Natural killer cell (primary cell): ENCODE results near the gene CDK5RAP1. TPM values are rescaled to one million over a fixed set of nuclear protein-coding genes. Genes with fewer than 3 reads are reported as not detected.

Source experiments
- ATAC-seq, 3 donors: fragments of 150-1000 bp in 2 of 3; fragments of 200-7000 bp in 1 of 3; cut with Tn5 transposase; 1 replicate in 1 of 3; 2 replicates in 2 of 3; pipeline ENCODE4 v1.10.0; 2021; ENCODE audit warnings: mild to moderate bottlenecking in 2 of 3, moderate library complexity in 2 of 3
- DNase-seq, 2 donors: peaks; one replicate each; pipeline versions ENCODE4 v3.0.0 to v3.0.0-alpha.2; 2013 to 2021; ENCODE audit warnings: mixed read lengths in 1 of 2
- H3K27ac ChIP-seq: one replicate; pipeline ENCODE4 v1.5.1; 2013; ENCODE audit warnings: mild to moderate bottlenecking, low read length
- H3K27me3 ChIP-seq: one replicate; pipeline ENCODE4 v1.6.1; 2013; ENCODE audit warnings: low read length; ENCODE audit not compliant: control insufficient read depth, insufficient read depth
- H3K36me3 ChIP-seq: one replicate; pipeline ENCODE4 v1.6.1; 2013; ENCODE audit warnings: low read length; ENCODE audit not compliant: control insufficient read depth, insufficient read depth
- H3K4me1 ChIP-seq: one replicate; pipeline ENCODE4 v1.6.1; 2013; ENCODE audit warnings: low read length; ENCODE audit not compliant: control insufficient read depth, insufficient read depth
- H3K4me3 ChIP-seq: one replicate; pipeline ENCODE4 v1.5.1; 2013; ENCODE audit warnings: low read length
- H3K9me3 ChIP-seq: one replicate; pipeline ENCODE4 v1.6.1; 2013; ENCODE audit warnings: low read length; ENCODE audit not compliant: control insufficient read depth, insufficient read depth
- H3K27ac Mint-ChIP-seq, 2 donors: one replicate each; pipeline ENCODE4 v1.8.0; 2022; ENCODE audit warnings: mild to moderate bottlenecking in 2 of 2, mixed read lengths in 2 of 2, moderate library complexity in 1 of 2
- H3K27me3 Mint-ChIP-seq, 2 donors: one replicate each; pipeline ENCODE4 v1.8.0; 2022; ENCODE audit warnings: low read depth in 2 of 2, mixed read lengths in 2 of 2
- H3K36me3 Mint-ChIP-seq: one replicate; pipeline ENCODE4 v1.8.0; 2022; ENCODE audit warnings: mixed read lengths
- H3K4me1 Mint-ChIP-seq, 2 donors: one replicate each; pipeline ENCODE4 v1.8.0; 2022; ENCODE audit warnings: mixed read lengths in 2 of 2
- H3K4me3 Mint-ChIP-seq: one replicate; pipeline ENCODE4 v1.8.0; 2022; ENCODE audit warnings: mild to moderate bottlenecking, moderate library complexity, mixed read lengths
- H3K9me3 Mint-ChIP-seq, 2 donors: one replicate each; pipeline ENCODE4 v1.8.0; 2022; ENCODE audit warnings: mixed read lengths in 2 of 2
- WGBS: methylation state at CpG from one replicate; pipeline ENCODE4 v1.1.7; 2013; ENCODE audit warnings: missing lambda C conversion rate; ENCODE audit not compliant: insufficient coverage; 5-methylcytosine and 5-hydroxymethylcytosine counted together
- intact Hi-C: fragments of 100-400 bp; cut with micrococcal nuclease; formaldehyde crosslinking; loops from one replicate; pipeline ENCODE4 v1.14.2; 2022
- total RNA-seq, 4 donors: library from RNA; stranded (reverse); fragments of 120-200 nt in 1 of 4; gene quantifications; one replicate each; pipeline versions ENCODE4 v1.2.3 to v1.2.4, GENCODE V29; 2013 to 2022
- TF ChIP-seq, protein P1 (sequence below): fragments of 200-600 bp; IDR thresholded peaks from one replicate; pipeline ENCODE4 v1.8.0; 2022; ENCODE audit warnings: antibody characterized with exemption

CDK5RAP1 gene
- total RNA-seq, 3 donors from 2014 or later (not counting 1 experiment from before 2014, with no cell fraction given): 59.7 to 71.5 (median 62.6) TPM

DNA sequence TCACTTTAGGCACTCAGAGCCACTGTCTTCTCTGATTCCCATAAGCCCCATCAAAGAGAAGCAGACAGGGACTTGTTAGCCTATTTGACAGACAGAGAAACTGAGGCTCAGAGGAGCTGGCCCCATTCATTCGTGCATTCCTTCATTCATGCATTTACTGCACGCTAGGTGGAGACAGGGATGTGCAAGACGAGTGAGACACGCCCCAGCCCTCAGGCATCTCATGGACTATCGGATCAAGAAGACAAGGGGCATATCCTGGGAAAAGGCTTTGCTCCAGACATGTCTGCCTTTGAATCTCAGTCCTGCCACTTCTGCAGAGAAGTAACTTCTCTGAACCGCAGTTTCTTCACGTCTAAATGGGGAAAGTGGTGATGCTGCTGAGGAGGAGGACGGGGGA lies 64.2 kb downstream of the CDK5RAP1 start:
- Histone ChIP-seq H3K4me3 (no peak overlapping the region), H3K9me3 (no peaks in the 10 kb centered on the region), H3K4me1 (no peaks in the 10 kb centered on the region), H3K27me3 (no peaks in the 10 kb centered on the region), H3K27ac (no peak overlapping the region), H3K36me3 (no peaks in the 10 kb centered on the region)
- peaks cover 0 to 5% of the 10 kb centered on the region in 2 donors for H3K4me1 Mint-ChIP-seq
- no peak overlapping the region for H3K27ac Mint-ChIP-seq
- 75% methylated on average over 8 of the region's 8 CpGs for WGBS
- DNase-seq (no peak), ATAC-seq (no peak)
- H3K4me3 Mint-ChIP-seq: no peak overlapping the region
- intact Hi-C loops: no loop called here
- TF ChIP-seq, protein P1, sequence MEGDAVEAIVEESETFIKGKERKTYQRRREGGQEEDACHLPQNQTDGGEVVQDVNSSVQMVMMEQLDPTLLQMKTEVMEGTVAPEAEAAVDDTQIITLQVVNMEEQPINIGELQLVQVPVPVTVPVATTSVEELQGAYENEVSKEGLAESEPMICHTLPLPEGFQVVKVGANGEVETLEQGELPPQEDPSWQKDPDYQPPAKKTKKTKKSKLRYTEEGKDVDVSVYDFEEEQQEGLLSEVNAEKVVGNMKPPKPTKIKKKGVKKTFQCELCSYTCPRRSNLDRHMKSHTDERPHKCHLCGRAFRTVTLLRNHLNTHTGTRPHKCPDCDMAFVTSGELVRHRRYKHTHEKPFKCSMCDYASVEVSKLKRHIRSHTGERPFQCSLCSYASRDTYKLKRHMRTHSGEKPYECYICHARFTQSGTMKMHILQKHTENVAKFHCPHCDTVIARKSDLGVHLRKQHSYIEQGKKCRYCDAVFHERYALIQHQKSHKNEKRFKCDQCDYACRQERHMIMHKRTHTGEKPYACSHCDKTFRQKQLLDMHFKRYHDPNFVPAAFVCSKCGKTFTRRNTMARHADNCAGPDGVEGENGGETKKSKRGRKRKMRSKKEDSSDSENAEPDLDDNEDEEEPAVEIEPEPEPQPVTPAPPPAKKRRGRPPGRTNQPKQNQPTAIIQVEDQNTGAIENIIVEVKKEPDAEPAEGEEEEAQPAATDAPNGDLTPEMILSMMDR: no peak
- H3K27me3 Mint-ChIP-seq: peaks cover 0 to 3% of the 10 kb centered on the region in 2 donors
- H3K9me3 Mint-ChIP-seq: no peaks in the 10 kb centered on the region
- H3K36me3 Mint-ChIP-seq: no peaks in the 10 kb centered on the region

DNA sequence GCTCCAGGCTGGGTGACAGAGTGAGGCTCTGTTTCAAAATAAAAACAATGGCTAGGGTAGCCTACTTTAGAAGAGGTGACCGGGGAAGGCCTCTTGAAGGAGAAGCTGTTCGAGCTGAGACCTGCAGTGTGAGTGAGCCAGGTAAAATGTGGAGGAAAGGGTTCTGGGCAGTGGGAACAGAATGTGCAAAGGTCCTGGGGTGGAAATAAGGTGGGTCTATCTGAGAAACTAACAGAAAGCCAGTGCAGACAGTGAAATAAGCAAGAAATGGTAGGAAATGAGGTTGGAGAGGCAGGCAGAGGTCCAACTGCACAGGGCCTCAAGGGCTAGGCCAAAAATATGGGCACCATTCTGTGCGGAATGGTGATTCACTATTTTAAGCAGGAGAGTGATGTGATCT lies 64.9 kb downstream of the CDK5RAP1 start:
- 97% methylated on average over 3 of the region's 3 CpGs for WGBS

DNA sequence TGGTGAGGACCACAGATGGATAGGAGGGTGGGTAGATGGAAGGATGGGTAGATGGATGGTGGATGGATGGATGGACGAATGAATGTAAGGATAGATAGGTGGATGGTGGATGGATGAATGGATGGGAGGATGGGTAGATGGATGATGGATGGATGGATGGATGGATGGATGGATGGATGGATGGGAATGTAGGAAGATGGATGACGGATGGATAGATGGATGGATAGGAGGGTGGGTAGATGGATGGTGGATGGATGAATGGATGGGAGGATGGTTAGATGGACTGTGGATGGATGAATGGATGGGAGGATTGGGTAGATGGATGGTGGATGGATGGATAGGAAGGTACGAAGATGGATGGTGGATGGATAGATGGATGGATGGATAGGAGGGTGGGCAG lies 67.2 kb downstream of the CDK5RAP1 start:
- intact Hi-C loops: no loop called here
- Histone ChIP-seq H3K27ac (no peak overlapping the region), H3K36me3 (no peaks in the 10 kb centered on the region), H3K4me1 (no peaks in the 10 kb centered on the region), H3K4me3 (no peak overlapping the region), H3K27me3 (no peaks in the 10 kb centered on the region), H3K9me3 (no peaks in the 10 kb centered on the region)
- H3K4me1 Mint-ChIP-seq: peaks cover 0 to 5% of the 10 kb centered on the region in 2 donors
- TF ChIP-seq, protein P1: no peak
- H3K27me3 Mint-ChIP-seq: peaks cover 0 to 3% of the 10 kb centered on the region in 2 donors
- no peaks in the 10 kb centered on the region for H3K36me3 Mint-ChIP-seq
- H3K9me3 Mint-ChIP-seq: no peaks in the 10 kb centered on the region
- H3K4me3 Mint-ChIP-seq: no peak overlapping the region
- DNase-seq (no peak), ATAC-seq (no peak)
- H3K27ac Mint-ChIP-seq: no peak overlapping the region
- 77% methylated on average over 3 of the region's 3 CpGs for WGBS

More for the DNA sequence above, 64.9 kb downstream of the CDK5RAP1 start:
- H3K36me3 ChIP-seq: no peaks in the 10 kb centered on the region
- no peak overlapping the region for H3K27ac ChIP-seq
- no peaks in the 10 kb centered on the region for H3K27me3 ChIP-seq
- no peak overlapping the region for H3K4me3 ChIP-seq
- no peaks in the 10 kb centered on the region for H3K4me1 ChIP-seq
- H3K4me3 Mint-ChIP-seq: no peak overlapping the region
- H3K36me3 Mint-ChIP-seq: no peaks in the 10 kb centered on the region
- no peaks in the 10 kb centered on the region for H3K9me3 Mint-ChIP-seq
- peaks cover 0 to 5% of the 10 kb centered on the region in 2 donors for H3K4me1 Mint-ChIP-seq
- intact Hi-C loops: no loop called here
- ATAC-seq (no peak), DNase-seq (no peak)
- H3K27me3 Mint-ChIP-seq: peaks cover 0 to 3% of the 10 kb centered on the region in 2 donors
- TF ChIP-seq, protein P1: no peak
- no peak overlapping the region for H3K27ac Mint-ChIP-seq
- no peaks in the 10 kb centered on the region for H3K9me3 ChIP-seq

DNA sequence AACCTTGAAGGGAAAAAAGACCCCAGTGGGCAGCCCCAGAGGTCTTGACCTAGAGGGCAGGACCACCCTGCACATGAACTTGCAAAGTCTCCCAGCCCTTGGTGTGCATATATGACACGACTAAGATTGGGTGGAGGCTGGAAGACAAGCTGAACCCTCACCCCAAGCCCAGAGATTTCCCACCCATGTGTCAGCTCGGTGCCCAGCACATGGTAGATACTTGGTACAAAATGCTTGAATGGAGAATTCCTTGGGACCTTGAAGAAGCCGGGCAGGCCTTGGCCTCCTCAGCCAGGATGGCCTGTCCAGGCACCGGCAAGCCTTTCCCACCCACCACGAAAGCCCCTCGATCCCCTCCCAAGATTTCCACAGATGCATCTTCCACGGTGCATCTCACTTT lies 67.7 kb downstream of the CDK5RAP1 start:
- TF ChIP-seq, protein P1: no peak
- Mint-ChIP-seq H3K27ac (no peak overlapping the region), H3K4me1 (peaks cover 0 to 5% of the 10 kb centered on the region in 2 donors), H3K9me3 (no peaks in the 10 kb centered on the region), H3K4me3 (no peak overlapping the region), H3K27me3 (peaks cover 0 to 3% of the 10 kb centered on the region in 2 donors), H3K36me3 (no peaks in the 10 kb centered on the region)
- Histone ChIP-seq H3K9me3 (no peaks in the 10 kb centered on the region), H3K4me1 (no peaks in the 10 kb centered on the region), H3K27me3 (no peaks in the 10 kb centered on the region), H3K4me3 (no peak overlapping the region), H3K27ac (no peak overlapping the region), H3K36me3 (no peaks in the 10 kb centered on the region)
- ATAC-seq (no peak), DNase-seq (no peak)
- WGBS: 93% methylated on average over 7 of the region's 7 CpGs
- intact Hi-C loops: no loop called here
